Activated T-helper 17 cell treated with anti-CD3 and anti-CD28 coated beads, Interleukin-2, amount 50 U/mL, for 72 hours (primary cell): Measurements from ENCODE around the gene C1R. TPM values are rescaled to one million over a fixed set of nuclear protein-coding genes. Genes with fewer than 3 reads are reported as not detected.

Experiments used
- ATAC-seq: fragments of 150-1000 bp; cut with Tn5 transposase; replicated peaks from 2 replicates; pipeline ENCODE4 v1.10.0; 2021; ENCODE audit warnings: mild to moderate bottlenecking, moderate library complexity
- H3K27ac Mint-ChIP-seq: one replicate; pipeline ENCODE4 v1.8.0; 2022; ENCODE audit warnings: mixed read lengths
- H3K27me3 Mint-ChIP-seq: one replicate; pipeline ENCODE4 v1.8.0; 2022; ENCODE audit warnings: mixed read lengths
- H3K36me3 Mint-ChIP-seq: one replicate; pipeline ENCODE4 v1.8.0; 2022; ENCODE audit warnings: low read depth, mild to moderate bottlenecking, mixed read lengths
- H3K4me1 Mint-ChIP-seq: one replicate; pipeline ENCODE4 v1.8.0; 2022; ENCODE audit warnings: mixed read lengths
- H3K4me3 Mint-ChIP-seq: one replicate; pipeline ENCODE4 v1.8.0; 2022; ENCODE audit warnings: mild to moderate bottlenecking, mixed read lengths
- H3K9me3 Mint-ChIP-seq: one replicate; pipeline ENCODE4 v1.8.0; 2022; ENCODE audit warnings: mixed read lengths
- total RNA-seq, 2 donors: library from RNA; stranded (reverse); gene quantifications; one replicate each; pipeline ENCODE4 v1.2.3, GENCODE V29; 2022

The C1R gene
- total RNA-seq, 2 donors from 2014 or later, result 3.2 to 3.3 TPM

GRCh38 chr12:7127916-7128626, 35.8 kb upstream of the C1R start:
- H3K36me3 Mint-ChIP-seq, result peaks cover 6% of the 10 kb centered on the region
- no peak for ATAC-seq
- H3K27ac Mint-ChIP-seq, result peak overlapping the region; percentile 34
- peaks cover 29% of the 10 kb centered on the region for H3K4me1 Mint-ChIP-seq
- no peaks in the 10 kb centered on the region for H3K9me3 Mint-ChIP-seq
- H3K27me3 Mint-ChIP-seq, result no peaks in the 10 kb centered on the region
- H3K4me3 Mint-ChIP-seq, result peak overlapping the region; percentile 97

DNA sequence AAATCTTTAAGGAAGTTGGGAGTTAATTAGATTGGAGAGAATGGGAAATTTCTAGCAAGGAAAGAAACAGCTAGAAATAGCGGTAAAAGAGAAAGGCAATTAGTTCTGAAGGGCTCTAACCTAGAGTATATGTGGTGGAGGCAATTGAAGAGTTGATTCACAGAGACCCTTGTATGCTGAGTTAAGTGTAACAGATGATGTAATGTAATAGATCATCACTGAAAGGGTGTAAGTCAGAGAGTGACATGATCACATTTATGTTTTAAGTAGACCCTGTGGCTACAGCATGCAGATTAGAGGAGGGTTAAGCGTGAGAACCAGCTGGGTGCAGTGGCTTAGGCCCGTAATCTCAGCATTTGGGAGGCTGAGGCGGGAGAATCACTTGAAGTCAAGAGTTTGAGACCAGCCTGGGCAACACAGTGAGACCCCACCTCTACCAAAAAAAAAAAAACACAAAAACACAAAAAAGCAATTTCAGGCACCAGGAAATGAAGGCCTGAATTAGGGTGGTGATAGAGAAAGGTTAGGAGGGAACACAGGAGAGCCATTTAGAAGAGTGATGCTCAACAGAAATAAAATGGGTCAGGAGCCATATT, 33.5 kb upstream of the C1R start:
- peaks cover 16% of the 10 kb centered on the region for H3K4me1 Mint-ChIP-seq
- no peaks in the 10 kb centered on the region for H3K9me3 Mint-ChIP-seq
- H3K36me3 Mint-ChIP-seq, result peaks cover 2% of the 10 kb centered on the region
- no peak overlapping the region for H3K27ac Mint-ChIP-seq
- H3K27me3 Mint-ChIP-seq, result no peaks in the 10 kb centered on the region
- ATAC-seq, result no peak
- H3K4me3 Mint-ChIP-seq, result no peak overlapping the region

DNA sequence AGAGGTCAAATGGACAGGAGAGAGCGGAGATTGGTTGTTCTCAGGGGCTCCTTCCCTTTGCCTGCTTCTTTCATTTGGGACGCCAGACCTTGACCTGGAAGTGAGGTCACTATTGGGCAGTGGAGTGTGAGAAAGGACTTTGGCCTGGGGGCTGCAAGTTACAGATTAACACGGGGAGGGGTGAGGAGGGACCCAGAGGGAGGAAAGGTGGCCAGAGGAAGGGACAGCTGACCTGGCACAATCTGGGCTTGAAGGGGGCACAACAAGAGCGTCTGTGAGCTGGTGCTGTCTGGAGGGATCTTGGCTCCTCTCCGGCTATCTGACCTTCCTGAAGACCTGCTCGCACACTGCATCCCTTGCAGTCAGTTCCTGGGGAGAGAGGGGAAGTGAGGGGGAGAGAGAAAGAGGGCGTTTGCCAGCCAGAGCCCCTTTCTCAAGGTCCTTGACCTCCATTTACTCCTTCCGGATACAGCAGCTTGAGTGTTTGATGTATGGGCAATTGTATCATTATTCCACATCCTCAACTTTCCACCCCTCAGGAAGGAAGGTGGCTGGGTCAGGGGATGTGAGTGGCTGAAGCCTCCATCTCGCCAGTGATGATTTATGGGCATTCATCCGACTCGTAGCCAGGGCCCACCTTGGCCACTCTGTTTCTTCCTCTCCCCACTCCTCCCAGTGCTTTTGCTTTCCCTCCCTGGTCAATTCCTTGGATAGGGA, 31.7 kb upstream of the C1R start:
- H3K36me3 Mint-ChIP-seq, result no peaks in the 10 kb centered on the region
- H3K9me3 Mint-ChIP-seq, result no peaks in the 10 kb centered on the region
- H3K4me1 Mint-ChIP-seq, result peaks cover 11% of the 10 kb centered on the region
- H3K27ac Mint-ChIP-seq, result no peak overlapping the region
- H3K27me3 Mint-ChIP-seq, result no peaks in the 10 kb centered on the region
- no peak for ATAC-seq
- H3K4me3 Mint-ChIP-seq, result no peak overlapping the region

DNA sequence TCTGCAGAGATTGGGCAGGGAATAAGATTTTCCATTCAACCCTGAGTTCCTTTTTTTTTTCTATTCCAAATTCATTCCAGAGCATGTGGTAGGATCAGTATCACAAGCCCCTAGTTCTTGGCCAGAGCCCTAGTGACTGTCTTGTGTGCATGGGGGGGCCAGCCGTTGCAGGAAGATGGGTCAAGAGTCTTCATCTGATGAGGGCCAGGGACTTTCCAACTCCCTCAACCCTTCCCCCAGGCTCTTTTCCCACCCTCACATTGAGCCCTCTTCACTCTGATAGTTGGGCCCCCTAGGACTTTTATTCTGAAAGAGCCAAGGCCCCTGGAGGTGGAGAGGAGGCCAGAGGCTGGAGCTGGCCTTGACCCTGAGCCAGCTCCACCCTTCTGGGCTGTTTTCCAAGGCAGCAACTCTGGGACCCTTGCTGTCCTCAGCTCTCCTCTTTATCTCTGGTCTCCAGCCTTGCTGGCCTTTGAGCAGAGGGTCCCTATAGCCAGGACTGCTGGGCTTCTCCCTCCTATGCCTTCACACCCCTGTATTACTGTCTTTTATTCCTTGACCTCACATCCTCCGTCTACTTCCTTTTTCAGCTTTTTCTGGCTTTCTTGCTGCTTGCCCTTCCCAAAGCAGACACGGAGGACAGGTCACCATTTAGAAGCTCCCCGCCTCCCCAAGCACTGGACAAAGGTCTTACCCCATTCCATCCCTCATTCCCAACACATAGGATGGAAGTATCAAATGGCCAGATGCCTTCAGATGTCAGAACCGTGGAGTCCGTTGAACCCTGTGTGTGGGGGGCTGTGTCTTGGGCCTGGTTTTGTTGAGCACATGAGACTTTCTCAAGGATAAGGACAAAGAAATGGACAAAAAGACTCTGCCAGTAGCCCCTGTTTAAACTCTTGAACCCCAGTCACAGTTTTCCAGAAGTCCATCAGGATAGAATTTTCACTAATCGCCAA, 30.8 kb upstream of the C1R start:
- H3K36me3 Mint-ChIP-seq, result peaks cover 4% of the 10 kb centered on the region
- no peaks in the 10 kb centered on the region for H3K27me3 Mint-ChIP-seq
- ATAC-seq, result no peak
- H3K4me1 Mint-ChIP-seq, result peaks cover 4% of the 10 kb centered on the region
- no peak overlapping the region for H3K4me3 Mint-ChIP-seq
- H3K9me3 Mint-ChIP-seq, result no peaks in the 10 kb centered on the region
- H3K27ac Mint-ChIP-seq, result no peak overlapping the region

- Mint-ChIP-seq H3K36me3 (peaks cover 19% of the 10 kb centered on the region), H3K9me3 (no peaks in the 10 kb centered on the region), H3K4me3 (no peak overlapping the region), H3K27me3 (no peaks in the 10 kb centered on the region), H3K4me1 (peaks cover 4% of the 10 kb centered on the region), H3K27ac (no peak overlapping the region)
- no peak for ATAC-seq
These were observed 29.1 kb upstream of the C1R start for GRCh38 chr12:7121324-7121723.

DNA sequence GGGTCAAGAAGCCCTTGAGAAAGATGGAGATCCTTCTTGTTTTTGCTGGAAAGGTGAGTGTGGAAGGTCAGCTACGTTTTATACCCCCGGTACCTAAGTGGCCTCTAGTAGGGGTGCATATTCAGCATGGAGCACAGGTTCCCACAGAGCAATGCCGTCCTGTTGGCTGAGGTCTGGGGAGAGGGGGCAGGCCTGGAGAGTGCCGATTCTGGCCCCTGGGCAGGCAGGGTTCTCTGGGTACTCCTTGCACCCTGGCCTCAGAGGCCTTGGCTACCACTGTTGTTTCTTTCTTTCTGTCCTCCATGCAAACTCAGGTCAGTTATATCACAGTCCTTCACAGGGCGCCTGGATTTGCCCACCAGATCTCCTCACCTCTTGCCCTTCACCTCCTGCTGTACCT, 27.9 kb upstream of the C1R start:
- no peak overlapping the region for H3K27ac Mint-ChIP-seq
- H3K4me1 Mint-ChIP-seq, result no peaks in the 10 kb centered on the region
- H3K27me3 Mint-ChIP-seq, result no peaks in the 10 kb centered on the region
- no peak for ATAC-seq
- H3K36me3 Mint-ChIP-seq, result peaks cover 31% of the 10 kb centered on the region
- H3K9me3 Mint-ChIP-seq, result no peaks in the 10 kb centered on the region
- H3K4me3 Mint-ChIP-seq, result no peak overlapping the region

GRCh38 chr12:7118881-7119280, 26.6 kb upstream of the C1R start:
- no peak overlapping the region for H3K27ac Mint-ChIP-seq
- no peak for ATAC-seq
- peaks cover 44% of the 10 kb centered on the region for H3K36me3 Mint-ChIP-seq
- no peak overlapping the region for H3K4me3 Mint-ChIP-seq
- H3K27me3 Mint-ChIP-seq, result no peaks in the 10 kb centered on the region
- H3K4me1 Mint-ChIP-seq, result no peaks in the 10 kb centered on the region
- H3K9me3 Mint-ChIP-seq, result no peaks in the 10 kb centered on the region

- no peak for ATAC-seq
- peaks cover 51% of the 10 kb centered on the region for H3K36me3 Mint-ChIP-seq
- H3K9me3 Mint-ChIP-seq, result no peaks in the 10 kb centered on the region
- no peak overlapping the region for H3K27ac Mint-ChIP-seq
- H3K27me3 Mint-ChIP-seq, result no peaks in the 10 kb centered on the region
- H3K4me1 Mint-ChIP-seq, result peaks cover 4% of the 10 kb centered on the region
- no peak overlapping the region for H3K4me3 Mint-ChIP-seq
These were observed 25.4 kb upstream of the C1R start for GRCh38 chr12:7117670-7118069.

GRCh38 chr12:7116916-7117315, 24.7 kb upstream of the C1R start:
- no peak for ATAC-seq
- Mint-ChIP-seq H3K4me3 (no peak overlapping the region), H3K27ac (no peak overlapping the region), H3K9me3 (no peaks in the 10 kb centered on the region), H3K4me1 (peaks cover 4% of the 10 kb centered on the region), H3K36me3 (peaks cover 51% of the 10 kb centered on the region), H3K27me3 (no peaks in the 10 kb centered on the region)

GRCh38 chr12:7116196-7116595, 24.0 kb upstream of the C1R start:
- no peak overlapping the region for H3K27ac Mint-ChIP-seq
- H3K36me3 Mint-ChIP-seq, result peaks cover 57% of the 10 kb centered on the region
- H3K4me3 Mint-ChIP-seq, result no peak overlapping the region
- H3K9me3 Mint-ChIP-seq, result no peaks in the 10 kb centered on the region
- H3K4me1 Mint-ChIP-seq, result peaks cover 4% of the 10 kb centered on the region
- no peaks in the 10 kb centered on the region for H3K27me3 Mint-ChIP-seq
- ATAC-seq, result no peak

GRCh38 chr12:7114851-7115250, 22.6 kb upstream of the C1R start:
- Mint-ChIP-seq H3K4me1 (peaks cover 4% of the 10 kb centered on the region), H3K36me3 (peaks cover 65% of the 10 kb centered on the region)
- ATAC-seq, result no peak

GRCh38 chr12:7114008-7114407, 21.8 kb upstream of the C1R start:
- Mint-ChIP-seq H3K4me1 (peaks cover 9% of the 10 kb centered on the region), H3K27ac (no peak overlapping the region), H3K27me3 (no peaks in the 10 kb centered on the region), H3K9me3 (no peaks in the 10 kb centered on the region), H3K4me3 (no peak overlapping the region), H3K36me3 (peaks cover 65% of the 10 kb centered on the region)
- no peak for ATAC-seq

More at GRCh38 chr12:7114851-7115250, 22.6 kb upstream of the C1R start:
- H3K27me3 Mint-ChIP-seq, result no peaks in the 10 kb centered on the region
- H3K4me3 Mint-ChIP-seq, result no peak overlapping the region
- no peak overlapping the region for H3K27ac Mint-ChIP-seq
- H3K9me3 Mint-ChIP-seq, result no peaks in the 10 kb centered on the region

DNA sequence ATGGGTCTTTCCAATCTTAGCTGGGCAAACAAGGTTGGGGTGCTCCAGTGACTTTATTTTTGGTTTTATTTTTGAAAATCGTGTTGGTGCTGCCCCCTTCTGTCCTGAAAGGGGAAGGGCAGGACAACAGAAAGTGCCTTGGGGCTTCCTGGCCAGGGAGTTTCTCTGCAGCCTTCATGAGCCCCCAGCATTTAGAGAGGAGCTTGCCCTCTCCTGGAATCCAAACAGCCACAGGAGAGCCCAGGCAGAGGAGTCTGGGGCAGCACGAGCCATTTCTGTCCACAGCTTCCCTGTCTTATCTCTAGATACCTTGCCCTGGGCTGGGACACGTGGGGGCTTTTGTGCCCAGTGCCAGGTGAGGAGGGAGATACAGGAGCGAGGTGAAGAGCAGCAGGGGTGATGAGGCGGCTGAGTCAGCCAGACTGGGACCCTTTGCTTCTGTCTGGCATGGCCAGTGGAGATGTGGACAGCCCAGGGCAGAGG, 21.2 kb upstream of the C1R start:
- H3K4me3 Mint-ChIP-seq, result no peak overlapping the region
- no peak for ATAC-seq
- H3K9me3 Mint-ChIP-seq, result no peaks in the 10 kb centered on the region
- H3K36me3 Mint-ChIP-seq, result peaks cover 66% of the 10 kb centered on the region
- H3K27me3 Mint-ChIP-seq, result no peaks in the 10 kb centered on the region
- peaks cover 9% of the 10 kb centered on the region for H3K4me1 Mint-ChIP-seq
- H3K27ac Mint-ChIP-seq, result no peak overlapping the region

DNA sequence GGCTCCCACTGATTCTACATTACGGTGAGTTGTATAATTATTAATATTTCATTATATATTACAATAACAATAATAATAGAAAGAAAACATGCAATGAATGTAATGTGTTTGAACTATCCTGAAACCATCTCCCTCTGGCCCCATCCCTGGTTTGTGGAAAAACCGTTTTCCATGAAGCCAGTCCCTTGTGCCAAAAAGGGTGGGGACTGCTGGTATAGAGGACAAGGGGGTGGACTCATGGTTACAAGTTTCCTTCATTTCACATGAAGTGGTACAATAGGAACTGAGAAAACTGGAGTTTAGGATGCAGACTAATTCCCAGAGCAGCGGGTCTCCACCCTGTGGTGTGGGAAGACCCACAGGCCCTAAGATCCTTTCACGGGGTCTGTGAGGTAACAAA, 19.8 kb upstream of the C1R start:
- H3K36me3 Mint-ChIP-seq, result peaks cover 64% of the 10 kb centered on the region
- H3K4me3 Mint-ChIP-seq, result no peak overlapping the region
- no peaks in the 10 kb centered on the region for H3K9me3 Mint-ChIP-seq
- H3K27ac Mint-ChIP-seq, result no peak overlapping the region
- ATAC-seq, result no peak
- H3K4me1 Mint-ChIP-seq, result peaks cover 14% of the 10 kb centered on the region
- no peaks in the 10 kb centered on the region for H3K27me3 Mint-ChIP-seq
